Adrenal gland (tissue), 5 donors: ENCODE measurements around the gene ZBTB32.
A peak's percentile ranks its signal among the peaks of the same experiment; 100 is the strongest.

ENCODE experiments used
- CTCF ChIP-seq, 6 experiments: fragments of 450-650 bp in 4 of 6; fragments of 200-600 bp in 2 of 6; sonication (generic) in 1 of 6; IDR thresholded peaks; 1 replicate in 5 of 6; 2 replicates in 1 of 6; pipeline versions ENCODE4 v1.5.1 to v1.8.0; 2016 to 2021; ENCODE audit warnings: antibody characterized with exemption in 6 of 6, mild to moderate bottlenecking in 2 of 6, moderate library complexity in 1 of 6
- POLR2A ChIP-seq, 2 donors: fragments of 450-650 bp; IDR thresholded peaks; one replicate each; pipeline ENCODE4 v1.6.1; 2017; ENCODE audit warnings: antibody characterized with exemption in 2 of 2, mild to moderate bottlenecking in 2 of 2, moderate library complexity in 1 of 2
- donor health status: DM: no; HTN: no; CAD: no.

GRCh38 chr19:35693835-35694599 is 10.3 kb upstream of the ZBTB32 start:
- peak; percentile 96 to 100 (median 98) for TF ChIP-seq CTCF (IDR thresholded peaks at IDR 0.05)
- peak in 1 of 2 donors; percentile 12 for TF ChIP-seq POLR2A (IDR thresholded peaks at IDR 0.05)
